ENCODE measurements around the gene PHF1.
"Not testable (repeated sequence)": the region's sequence is repeated elsewhere in the genome, so short reads cannot be mapped to it uniquely, and the experiment has no call there.

PHF1 gene

DNA sequence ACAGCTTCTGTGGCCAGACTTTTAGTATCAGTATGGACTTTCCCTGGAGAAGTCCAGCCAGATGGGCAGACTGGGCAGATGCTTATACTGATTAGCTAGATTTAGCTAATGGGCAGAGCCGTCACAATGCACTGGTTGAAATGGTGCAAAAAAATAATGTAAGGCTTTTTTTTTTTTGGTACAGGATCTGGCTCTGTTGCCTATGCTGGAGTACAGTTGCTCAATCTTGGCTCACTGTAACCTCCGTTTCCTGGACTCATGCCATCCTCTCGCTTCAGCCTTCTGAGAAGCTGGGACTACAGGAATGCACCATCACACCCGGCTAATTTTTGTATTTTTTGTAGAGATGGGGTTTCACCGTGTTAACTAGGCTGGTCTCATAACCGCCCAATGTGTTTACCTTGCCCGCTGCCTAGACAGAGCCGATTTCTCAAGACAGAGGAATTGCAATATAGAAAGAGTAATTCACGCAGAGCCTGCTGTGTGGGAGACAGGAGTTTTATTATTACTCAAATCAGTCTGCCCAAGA lies 35.6 kb upstream of the PHF1 start:
- Histone ChIP-seq H3K9me3 (ENCODE audit: control insufficient read depth in 2 of 2, low read length in 2 of 2) (no peaks in the 10 kb centered on the region), H3K27me3 (ENCODE audit: control insufficient read depth in 2 of 2, insufficient read depth in 2 of 2, low read length in 2 of 2) (no peaks in the 10 kb centered on the region), H3K4me1 (ENCODE audit: control insufficient read depth in 2 of 2, insufficient read depth in 2 of 2, low read length in 2 of 2) (peaks cover 0 to 5% of the 10 kb centered on the region in 2 donors), H3K36me3 (ENCODE audit: control insufficient read depth in 2 of 2, insufficient read depth in 2 of 2, low read length in 2 of 2) (no peaks in the 10 kb centered on the region), H3K9ac (ENCODE audit: low read depth in 1 of 2, low read length in 2 of 2) (no peak overlapping the region), H3K27ac (ENCODE audit: low read depth in 2 of 2, low read length in 2 of 2) (peak overlapping the region; percentile 42 to 52), H3K4me3 (ENCODE audit: low read length in 2 of 2) (no peak overlapping the region)

DNA sequence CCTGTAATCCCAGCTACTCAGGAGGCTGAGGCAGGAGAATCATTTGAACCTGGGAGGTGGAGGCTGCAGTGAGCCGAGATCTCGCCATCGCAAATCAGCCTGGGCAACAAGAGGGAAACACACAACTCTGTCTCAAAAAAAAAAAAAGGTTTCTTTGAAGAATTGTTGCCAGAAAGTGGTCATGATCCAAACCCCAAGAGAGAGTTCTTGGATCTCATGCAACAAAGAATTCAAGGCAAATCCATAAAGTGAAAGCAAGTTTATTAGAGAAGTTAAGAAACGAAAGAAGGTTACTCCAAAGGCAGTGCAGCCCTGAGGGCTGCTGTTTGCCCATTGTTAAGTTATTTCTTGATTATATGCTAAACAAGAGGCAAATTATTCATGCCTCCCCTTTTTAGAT lies 33.6 kb upstream of the PHF1 start:
- Histone ChIP-seq H3K9ac (ENCODE audit: low read depth in 1 of 2, low read length in 2 of 2) (no peak overlapping the region), H3K9me3 (ENCODE audit: control insufficient read depth in 2 of 2, low read length in 2 of 2) (no peaks in the 10 kb centered on the region), H3K4me1 (ENCODE audit: control insufficient read depth in 2 of 2, insufficient read depth in 2 of 2, low read length in 2 of 2) (peaks cover 0 to 5% of the 10 kb centered on the region in 2 donors), H3K4me3 (ENCODE audit: low read length in 2 of 2) (no peak overlapping the region), H3K36me3 (ENCODE audit: control insufficient read depth in 2 of 2, insufficient read depth in 2 of 2, low read length in 2 of 2) (no peaks in the 10 kb centered on the region), H3K27me3 (ENCODE audit: control insufficient read depth in 2 of 2, insufficient read depth in 2 of 2, low read length in 2 of 2) (no peaks in the 10 kb centered on the region), H3K27ac (ENCODE audit: low read depth in 2 of 2, low read length in 2 of 2) (no peak overlapping the region)

DNA sequence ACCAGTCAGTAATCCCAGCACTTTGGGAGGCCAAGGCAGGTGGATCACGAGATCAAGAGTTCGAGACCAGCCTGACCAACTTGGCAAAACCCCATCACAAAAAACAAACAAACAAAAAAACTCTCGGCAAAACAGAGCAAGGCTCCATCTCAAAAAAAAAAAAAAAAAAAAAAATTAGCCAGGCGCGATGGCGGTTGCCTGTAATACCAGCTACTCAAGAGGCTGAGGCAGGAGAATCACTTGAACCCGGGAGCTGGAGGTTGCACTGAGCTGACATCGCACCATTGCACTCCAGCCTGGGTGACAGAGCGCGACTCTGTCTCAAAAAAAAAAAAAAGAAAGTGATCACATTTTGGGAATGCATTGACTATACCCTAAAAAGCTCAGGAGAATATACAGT lies 31.6 kb upstream of the PHF1 start:
- H3K4me3 ChIP-seq (ENCODE audit: low read length in 2 of 2); H3K27ac ChIP-seq (ENCODE audit: low read depth in 2 of 2, low read length in 2 of 2); H3K9me3 ChIP-seq (ENCODE audit: control insufficient read depth in 2 of 2, low read length in 2 of 2); H3K27me3 ChIP-seq (ENCODE audit: control insufficient read depth in 2 of 2, insufficient read depth in 2 of 2, low read length in 2 of 2); H3K36me3 ChIP-seq (ENCODE audit: control insufficient read depth in 2 of 2, insufficient read depth in 2 of 2, low read length in 2 of 2); H3K4me1 ChIP-seq (ENCODE audit: control insufficient read depth in 2 of 2, insufficient read depth in 2 of 2, low read length in 2 of 2); H3K9ac ChIP-seq (ENCODE audit: low read depth in 1 of 2, low read length in 2 of 2): not testable (repeated sequence)

DNA sequence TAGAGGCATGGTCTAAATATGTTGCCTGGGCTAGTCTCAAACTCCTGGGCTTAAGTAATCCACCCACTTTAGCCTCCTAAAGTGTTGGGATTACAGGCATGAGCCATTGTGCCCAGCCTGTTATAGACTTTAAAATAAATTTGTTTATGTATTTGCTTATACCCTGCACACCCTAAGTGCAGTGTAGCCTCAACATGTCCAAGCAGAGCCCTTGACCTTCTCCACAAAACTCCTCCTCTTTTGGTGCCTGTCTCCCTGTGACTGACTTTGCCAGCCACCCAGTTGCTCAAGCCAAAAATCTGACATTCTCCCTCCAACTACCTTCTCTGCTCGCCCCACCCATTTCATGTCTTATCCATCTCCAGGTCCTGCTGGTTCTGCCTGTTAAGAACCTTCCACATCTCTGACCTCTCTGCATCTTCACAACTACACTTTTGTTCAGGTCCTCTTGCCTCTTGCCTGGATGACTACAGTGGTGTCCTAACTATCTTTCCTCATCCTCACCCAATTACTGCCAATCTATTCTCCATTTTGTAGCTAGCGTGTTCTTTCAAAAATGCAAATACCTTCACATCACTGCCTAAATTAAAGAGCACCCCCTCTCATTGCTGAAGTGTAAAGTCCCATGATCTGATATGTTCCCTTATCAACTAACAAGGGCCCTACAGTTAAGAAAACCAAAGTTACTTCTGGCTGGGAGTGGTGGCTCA lies 30.4 kb upstream of the PHF1 start:
- Histone ChIP-seq H3K4me1 (ENCODE audit: control insufficient read depth in 2 of 2, insufficient read depth in 2 of 2, low read length in 2 of 2) (peaks cover 0 to 4% of the 10 kb centered on the region in 2 donors), H3K4me3 (ENCODE audit: low read length in 2 of 2) (no peak overlapping the region), H3K9ac (ENCODE audit: low read depth in 1 of 2, low read length in 2 of 2) (no peak overlapping the region), H3K36me3 (ENCODE audit: control insufficient read depth in 2 of 2, insufficient read depth in 2 of 2, low read length in 2 of 2) (no peaks in the 10 kb centered on the region), H3K27me3 (ENCODE audit: control insufficient read depth in 2 of 2, insufficient read depth in 2 of 2, low read length in 2 of 2) (no peaks in the 10 kb centered on the region), H3K9me3 (ENCODE audit: control insufficient read depth in 2 of 2, low read length in 2 of 2) (no peaks in the 10 kb centered on the region), H3K27ac (ENCODE audit: low read depth in 2 of 2, low read length in 2 of 2) (no peak overlapping the region)

DNA sequence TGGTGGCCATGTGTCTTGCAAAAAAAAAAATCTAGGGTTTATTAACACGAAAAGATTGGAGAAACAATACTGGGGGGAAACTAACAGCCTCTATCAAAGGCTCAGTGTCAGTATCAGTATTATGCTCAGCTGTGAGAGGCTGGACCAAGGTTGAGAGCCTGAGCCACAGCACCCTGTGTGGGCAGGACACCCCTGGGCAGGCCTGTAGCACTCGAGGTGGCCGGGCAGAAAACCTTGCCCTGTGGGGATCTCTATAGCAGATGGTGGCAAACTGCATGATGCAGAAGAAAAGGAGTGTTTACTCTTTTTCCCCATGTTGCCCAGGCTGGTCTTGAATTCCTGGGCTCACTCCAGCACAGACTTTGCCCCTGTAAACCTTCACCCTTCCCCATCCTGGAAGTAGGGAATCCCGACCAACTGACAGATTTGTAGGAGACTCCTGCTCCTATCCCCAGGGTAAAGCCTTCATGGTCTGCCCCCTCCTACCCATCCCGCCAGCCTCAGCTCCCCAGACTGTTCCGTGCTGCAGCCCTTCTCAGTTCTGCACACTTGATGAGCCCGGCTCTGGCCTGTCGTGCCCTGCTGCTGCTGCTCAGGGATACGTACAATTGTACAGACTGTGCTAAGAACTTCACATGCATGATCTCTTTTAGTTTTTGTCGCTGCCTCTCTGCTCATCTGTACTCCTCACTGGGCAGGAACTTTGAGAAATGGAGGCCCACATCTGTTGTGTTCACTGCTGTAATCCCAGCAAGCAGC lies 27.2 kb upstream of the PHF1 start:
- H3K27ac ChIP-seq (ENCODE audit: low read depth in 2 of 2, low read length in 2 of 2): no peak overlapping the region
- H3K4me1 ChIP-seq (ENCODE audit: control insufficient read depth in 2 of 2, insufficient read depth in 2 of 2, low read length in 2 of 2): no peaks in the 10 kb centered on the region

DNA sequence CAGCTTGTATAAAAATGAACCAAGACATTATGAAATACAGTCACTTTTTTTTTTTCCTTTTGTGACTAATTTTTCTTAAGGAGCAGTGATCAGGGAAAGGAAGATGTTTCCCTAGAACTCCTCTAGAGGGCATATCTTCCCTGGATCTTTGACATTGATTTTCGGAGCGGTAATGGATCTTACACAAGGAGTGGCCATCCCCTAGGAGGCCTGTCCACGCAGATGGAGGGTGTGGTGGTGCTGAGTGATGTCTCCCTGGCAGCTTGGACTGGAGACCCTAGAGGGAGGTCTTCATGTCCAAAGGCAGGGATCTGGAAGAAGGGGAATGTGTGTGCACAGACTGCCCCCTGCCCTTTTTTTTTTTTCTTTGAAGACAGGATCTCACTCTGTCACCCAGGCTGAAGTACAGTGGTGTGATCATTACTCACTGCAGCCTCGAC lies 26.2 kb upstream of the PHF1 start:
- no peaks in the 10 kb centered on the region for H3K27me3 ChIP-seq (ENCODE audit: control insufficient read depth in 2 of 2, insufficient read depth in 2 of 2, low read length in 2 of 2)
- H3K4me3 ChIP-seq (ENCODE audit: low read length in 2 of 2): no peak overlapping the region

More for the DNA sequence above, 27.2 kb upstream of the PHF1 start:
- Histone ChIP-seq H3K9ac (ENCODE audit: low read depth in 1 of 2, low read length in 2 of 2) (no peak overlapping the region), H3K27me3 (ENCODE audit: control insufficient read depth in 2 of 2, insufficient read depth in 2 of 2, low read length in 2 of 2) (no peaks in the 10 kb centered on the region), H3K4me3 (ENCODE audit: low read length in 2 of 2) (no peak overlapping the region), H3K9me3 (ENCODE audit: control insufficient read depth in 2 of 2, low read length in 2 of 2) (no peaks in the 10 kb centered on the region), H3K36me3 (ENCODE audit: control insufficient read depth in 2 of 2, insufficient read depth in 2 of 2, low read length in 2 of 2) (no peaks in the 10 kb centered on the region)

DNA sequence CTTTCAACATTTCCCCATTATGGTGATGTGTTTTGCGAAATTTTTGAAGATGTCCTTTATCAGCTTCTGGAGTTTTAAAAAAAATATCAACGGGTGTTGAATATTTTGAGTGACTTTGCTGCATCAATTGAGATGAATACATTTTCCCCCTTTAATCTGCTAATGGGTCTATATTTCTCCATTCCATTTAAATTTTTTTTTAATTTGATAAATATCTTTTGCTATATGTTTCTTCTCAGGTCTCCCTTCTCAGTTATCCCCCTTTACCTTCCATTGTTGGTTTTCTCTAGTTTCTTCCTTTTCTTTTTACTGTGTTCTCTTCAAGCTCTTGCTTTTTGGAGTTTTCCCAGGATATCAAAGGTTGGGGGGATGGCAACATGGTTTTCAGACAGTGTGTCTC lies 20.6 kb upstream of the PHF1 start:
- H3K27me3 ChIP-seq (ENCODE audit: control insufficient read depth in 2 of 2, insufficient read depth in 2 of 2, low read length in 2 of 2): no peaks in the 10 kb centered on the region
- no peaks in the 10 kb centered on the region for H3K36me3 ChIP-seq (ENCODE audit: control insufficient read depth in 2 of 2, insufficient read depth in 2 of 2, low read length in 2 of 2)
- H3K9me3 ChIP-seq (ENCODE audit: control insufficient read depth in 2 of 2, low read length in 2 of 2): no peaks in the 10 kb centered on the region
- peaks cover 8 to 16% of the 10 kb centered on the region in 2 donors for H3K4me1 ChIP-seq (ENCODE audit: control insufficient read depth in 2 of 2, insufficient read depth in 2 of 2, low read length in 2 of 2)
- no peak overlapping the region for H3K4me3 ChIP-seq (ENCODE audit: low read length in 2 of 2)
- no peak overlapping the region for H3K27ac ChIP-seq (ENCODE audit: low read depth in 2 of 2, low read length in 2 of 2)
- H3K9ac ChIP-seq (ENCODE audit: low read depth in 1 of 2, low read length in 2 of 2): no peak overlapping the region

More for the DNA sequence above, 26.2 kb upstream of the PHF1 start:
- H3K9ac ChIP-seq (ENCODE audit: low read depth in 1 of 2, low read length in 2 of 2): no peak overlapping the region
- H3K4me1 ChIP-seq (ENCODE audit: control insufficient read depth in 2 of 2, insufficient read depth in 2 of 2, low read length in 2 of 2): no peaks in the 10 kb centered on the region
- H3K9me3 ChIP-seq (ENCODE audit: control insufficient read depth in 2 of 2, low read length in 2 of 2): no peaks in the 10 kb centered on the region
- no peaks in the 10 kb centered on the region for H3K36me3 ChIP-seq (ENCODE audit: control insufficient read depth in 2 of 2, insufficient read depth in 2 of 2, low read length in 2 of 2)
- no peak overlapping the region for H3K27ac ChIP-seq (ENCODE audit: low read depth in 2 of 2, low read length in 2 of 2)

DNA sequence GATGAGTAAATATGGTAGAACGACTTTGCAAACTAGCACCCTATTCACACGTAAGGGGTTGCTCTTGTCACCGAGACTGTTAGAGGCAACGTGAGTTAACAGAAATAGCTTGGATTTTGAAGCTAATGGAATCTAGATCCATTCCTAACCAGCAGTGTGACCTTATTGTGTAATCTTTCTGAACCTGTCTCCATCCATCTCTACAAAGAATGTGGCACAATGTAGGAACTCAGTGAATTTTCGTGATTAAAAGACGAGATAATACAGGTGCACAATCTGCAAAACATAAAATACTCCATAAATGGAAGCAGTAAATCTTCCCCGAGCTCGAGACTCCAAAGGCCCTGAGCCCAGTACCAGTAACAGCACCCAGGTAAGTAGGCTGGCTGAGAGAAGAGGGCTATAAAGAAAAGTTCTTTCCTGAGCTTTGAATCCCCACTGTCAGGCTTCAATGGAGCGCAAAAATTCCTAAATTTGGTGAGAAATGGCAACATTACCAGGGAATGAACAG lies 20.0 kb upstream of the PHF1 start:
- H3K36me3 ChIP-seq (ENCODE audit: control insufficient read depth in 2 of 2, insufficient read depth in 2 of 2, low read length in 2 of 2): no peaks in the 10 kb centered on the region
- H3K27me3 ChIP-seq (ENCODE audit: control insufficient read depth in 2 of 2, insufficient read depth in 2 of 2, low read length in 2 of 2): no peaks in the 10 kb centered on the region
- peak overlapping the region; percentile 58 to 65 for H3K9ac ChIP-seq (ENCODE audit: low read depth in 1 of 2, low read length in 2 of 2)
- H3K9me3 ChIP-seq (ENCODE audit: control insufficient read depth in 2 of 2, low read length in 2 of 2): no peaks in the 10 kb centered on the region
- peaks cover 8 to 16% of the 10 kb centered on the region in 2 donors for H3K4me1 ChIP-seq (ENCODE audit: control insufficient read depth in 2 of 2, insufficient read depth in 2 of 2, low read length in 2 of 2)
- H3K4me3 ChIP-seq (ENCODE audit: low read length in 2 of 2): peak overlapping the region; percentile 46 to 65
- peak overlapping the region; percentile 89 to 91 for H3K27ac ChIP-seq (ENCODE audit: low read depth in 2 of 2, low read length in 2 of 2)

DNA sequence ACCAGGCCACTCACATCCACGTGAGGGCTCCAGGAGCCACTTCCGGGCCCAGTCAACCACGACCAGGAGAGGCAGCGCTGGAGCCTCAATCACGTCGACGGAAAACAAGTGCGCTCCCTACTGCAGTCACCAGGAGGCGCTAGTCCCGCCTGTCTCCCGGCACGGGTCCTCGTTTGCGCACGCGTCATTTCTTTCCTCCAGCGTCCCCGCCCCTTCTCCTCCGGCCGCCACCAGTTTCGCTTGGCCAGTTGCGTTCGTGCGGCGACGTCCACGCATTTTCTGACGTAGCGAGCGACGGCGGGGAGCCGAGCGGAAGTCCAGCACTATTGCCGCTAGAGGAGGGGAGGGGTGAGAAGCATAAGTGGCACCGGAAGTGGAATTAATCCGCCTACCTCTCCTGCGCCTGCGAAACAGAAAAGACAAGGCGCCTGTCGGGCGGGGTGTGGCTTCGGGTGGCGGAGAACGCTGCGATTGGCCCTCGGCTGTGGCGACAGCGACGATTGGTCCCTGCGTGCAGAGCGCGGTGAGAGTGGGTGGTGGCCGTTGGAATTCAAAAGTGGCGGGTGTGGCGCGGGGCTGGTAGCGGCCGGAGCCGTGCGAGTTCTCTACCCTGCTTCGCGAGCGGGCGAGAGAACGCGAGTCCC lies 19.4 kb upstream of the PHF1 start, which contains the start of gene KIFC1:
TSS of gene KIFC1 (plus strand) at position 546 of the 644 bp plus-strand sequence. CDS start 163 bp downstream, outside the sequence.
- Histone ChIP-seq H3K4me1 (ENCODE audit: control insufficient read depth in 2 of 2, insufficient read depth in 2 of 2, low read length in 2 of 2) (peaks cover 8 to 16% of the 10 kb centered on the region in 2 donors), H3K36me3 (ENCODE audit: control insufficient read depth in 2 of 2, insufficient read depth in 2 of 2, low read length in 2 of 2) (no peaks in the 10 kb centered on the region), H3K27ac (ENCODE audit: low read depth in 2 of 2, low read length in 2 of 2) (peak within 1 kb of the TSS; percentile 89 to 91), H3K27me3 (ENCODE audit: control insufficient read depth in 2 of 2, insufficient read depth in 2 of 2, low read length in 2 of 2) (no peaks in the 10 kb centered on the region), H3K4me3 (ENCODE audit: low read length in 2 of 2) (peak within 1 kb of the TSS; percentile 81 to 82), H3K9me3 (ENCODE audit: control insufficient read depth in 2 of 2, low read length in 2 of 2) (no peaks in the 10 kb centered on the region), H3K9ac (ENCODE audit: low read depth in 1 of 2, low read length in 2 of 2) (peak within 1 kb of the TSS; percentile 65 to 77)
